ENCODE results near the gene KIAA1143.
A peak's percentile ranks its signal among the peaks of the same experiment; 100 is the strongest.

KIAA1143 gene

GRCh38 chr3:44761424-44762169, at the start of gene KIAA1143, which contains the start of gene KIF15:
Gene KIAA1143 (minus strand): TSS chr3:44761619. CDS start chr3:44761602, 17 bp downstream.
Gene KIF15 (plus strand): TSS chr3:44761794. CDS start chr3:44761866, 72 bp downstream.
- peak; percentile 98 for DNase-seq (ENCODE audit: low spot score)

GRCh38 chr3:44805960-44806359, 44.5 kb upstream of the KIAA1143 start:
- DNase-seq (ENCODE audit: low spot score) = no peak

- DNase-seq (ENCODE audit: low spot score) = no peak
Observed at GRCh38 chr3:44803298-44803697, 41.9 kb upstream of the KIAA1143 start.

- DNase-seq (ENCODE audit: low spot score) = no peak
Observed at GRCh38 chr3:44802011-44802410, 40.6 kb upstream of the KIAA1143 start.

GRCh38 chr3:44795197-44795596, 33.8 kb upstream of the KIAA1143 start:
- no peak for DNase-seq (ENCODE audit: low spot score)

- no peak for DNase-seq (ENCODE audit: low spot score)
Observed at GRCh38 chr3:44782891-44783290, 21.5 kb upstream of the KIAA1143 start.

GRCh38 chr3:44772099-44772442, 10.7 kb upstream of the KIAA1143 start:
- DNase-seq (ENCODE audit: low spot score) = no peak

GRCh38 chr3:44771424-44772098, 10.1 kb upstream of the KIAA1143 start:
- DNase-seq (ENCODE audit: low spot score) = no peak

- DNase-seq (ENCODE audit: low spot score) = no peak
Observed at GRCh38 chr3:44764248-44764647, 2.8 kb upstream of the KIAA1143 start.

- DNase-seq (ENCODE audit: low spot score) = no peak
Observed at GRCh38 chr3:44762690-44763089, 1.3 kb upstream of the KIAA1143 start.

GRCh38 chr3:44762170-44762677, 805 bp upstream of the KIAA1143 start:
- DNase-seq (ENCODE audit: low spot score) = no peak

GRCh38 chr3:44761101-44761423, 357 bp downstream of the KIAA1143 start:
- no peak for DNase-seq (ENCODE audit: low spot score)

- no peak for DNase-seq (ENCODE audit: low spot score)
Observed at GRCh38 chr3:44734646-44735168, 26.7 kb downstream of the KIAA1143 start.

GRCh38 chr3:44729384-44729910, 32.0 kb downstream of the KIAA1143 start, which contains the start of gene ZNF501:
Gene ZNF501 (plus strand): TSS chr3:44729635. CDS start chr3:44734422, 4,787 bp downstream.
- DNase-seq (ENCODE audit: low spot score) = peak; percentile 88

- DNase-seq (ENCODE audit: low spot score) = no peak
Observed at GRCh38 chr3:44722103-44722401, 39.4 kb downstream of the KIAA1143 start.

- DNase-seq (ENCODE audit: low spot score) = no peak
Observed at GRCh38 chr3:44721231-44722102, 40.0 kb downstream of the KIAA1143 start.

- peak; percentile 87 for DNase-seq (ENCODE audit: low spot score)
Observed at GRCh38 chr3:44712455-44713075, 48.9 kb downstream of the KIAA1143 start, which contains the start of gene ZNF502. Gene ZNF502 (plus strand): TSS chr3:44712660. CDS start chr3:44720262, 7,602 bp downstream.

Measured in Ammon's horn (tissue), 1 donor.